Kidney (tissue), 14 donors: Measurements from ENCODE around the gene FPR2. TPM values are rescaled to one million over a fixed set of nuclear protein-coding genes. Genes with fewer than 3 reads are reported as not detected.

ENCODE experiments used
- DNase-seq, 5 donors: peaks; one replicate each; pipeline ENCODE4 v3.0.0-alpha.2; 2013 to 2020
- FAIRE-seq: peaks from 2 replicates; lab custom pipeline; 2012; peaks lifted over from hg19 to GRCh38; lab: Jason Lieb, UNC
- H3K27ac ChIP-seq, 2 donors: one replicate each; pipeline ENCODE4 v1.7.0; 2013; ENCODE audit warnings: low read depth in 2 of 2, low read length in 2 of 2, inconsistent platforms in 1 of 2
- H3K27me3 ChIP-seq: one replicate; pipeline ENCODE4 v1.7.1; 2013; ENCODE audit warnings: low read length, inconsistent platforms; ENCODE audit not compliant: control insufficient read depth, insufficient read depth
- H3K36me3 ChIP-seq, 3 donors: one replicate each; pipeline versions ENCODE4 v1.7.0 to v1.7.1; 2013; ENCODE audit warnings: low read length in 3 of 3, control low read depth in 1 of 3, inconsistent platforms in 1 of 3; ENCODE audit not compliant: insufficient read depth in 3 of 3, control insufficient read depth in 2 of 3
- H3K4me1 ChIP-seq, 3 donors: one replicate each; pipeline versions ENCODE4 v1.7.0 to v1.7.1; 2013; ENCODE audit warnings: low read length in 3 of 3, inconsistent platforms in 1 of 3, low read depth in 1 of 3; ENCODE audit not compliant: control insufficient read depth in 2 of 3, insufficient read depth in 2 of 3
- H3K4me3 ChIP-seq, 3 donors: one replicate each; pipeline versions ENCODE4 v1.7.0 to v1.8.1; 2013; ENCODE audit warnings: low read length in 3 of 3, control low read depth in 1 of 3, inconsistent platforms in 1 of 3
- H3K9ac ChIP-seq, 3 donors: one replicate each; pipeline versions ENCODE4 v1.7.0 to v1.7.1; 2013; ENCODE audit warnings: low read length in 3 of 3, control low read depth in 1 of 3, inconsistent platforms in 1 of 3
- H3K9me3 ChIP-seq, 3 donors: one replicate each; pipeline versions ENCODE4 v1.7.0 to v1.7.1; 2013; ENCODE audit warnings: low read length in 3 of 3, control low read depth in 1 of 3, inconsistent platforms in 1 of 3; ENCODE audit not compliant: control insufficient read depth in 2 of 3, insufficient read depth in 1 of 3
- CTCF ChIP-seq: IDR thresholded peaks from 3 replicates; pipeline ENCODE4 v1.5.1; 2012; ENCODE audit warnings: mild to moderate bottlenecking, moderate library complexity, borderline replicate concordance; ENCODE audit not compliant: insufficient read depth; ENCODE audit errors: extremely low read depth
- intact Hi-C: fragments of 100-400 bp; cut with DNase I; formaldehyde crosslinking; loops from one replicate; pipeline ENCODE4 v1.11.1; 2022
- polyA plus RNA-seq: library from polyadenylated mRNA; stranded (reverse); fragments of 350-450 nt; fragmentation: Illumina TruSeq; extraction: RNeasy Lipid Tissue Mini Kit (QIAGEN cat#74804); gene quantifications from one replicate; pipeline ENCODE4 v1.2.3, GENCODE V29; 2014; ENCODE audit warnings: low read depth, low replicate concordance; ENCODE audit not compliant: insufficient read depth
- total RNA-seq: library from RNA; stranded (reverse); fragmentation: NEBNext Ultra II Directional; extraction: Animal tissue kit (Norgen Biotek cat#: 25700); gene quantifications from one replicate; pipeline ENCODE4 v1.2.1, GENCODE V29; 2021
- donor health status: control.
- donor health status: control.
- donor health status: control.
- donor health status: control.
- donor health status: control.
- donor health status: DM: yes; HTN: yes; CAD: no.
- donor health status: Normal renal cell carcinoma (clear cell type).

Gene FPR2
- total and polyA plus RNA-seq, 2 donors from 2014 or later: 2.3 TPM; not detected in 1

DNA sequence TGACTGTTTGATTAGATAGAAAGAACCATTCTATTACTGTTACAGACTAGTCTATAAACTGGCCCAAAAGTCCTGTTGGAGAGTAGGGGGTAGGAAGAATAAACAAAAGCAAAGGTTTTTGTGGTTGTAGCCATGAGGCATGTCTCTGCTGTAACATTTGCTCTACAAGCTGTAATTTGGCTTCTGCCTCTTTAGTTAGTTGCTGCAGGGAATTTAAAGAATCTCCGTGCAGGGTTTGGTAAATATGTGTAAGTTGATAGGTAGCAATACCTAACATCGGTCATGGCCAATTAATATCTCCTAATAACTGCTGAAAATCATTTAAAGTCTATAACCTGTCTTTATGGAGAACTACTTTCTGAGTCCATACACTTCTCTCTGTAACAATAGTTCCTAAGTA lies 46.9 kb downstream of the FPR2 start:
- DNase-seq: no peak
- H3K27ac ChIP-seq: no peak overlapping the region
- no peak overlapping the region for H3K9ac ChIP-seq
- intact Hi-C loops: no loop called here
- H3K9me3 ChIP-seq: no peaks in the 10 kb centered on the region
- no peak overlapping the region for H3K4me3 ChIP-seq
- TF ChIP-seq CTCF: no peak
- no peaks in the 10 kb centered on the region for H3K27me3 ChIP-seq
- no peak for FAIRE-seq
- no peaks in the 10 kb centered on the region for H3K4me1 ChIP-seq
- no peaks in the 10 kb centered on the region for H3K36me3 ChIP-seq

GRCh38 chr19:51808333-51808986 lies 47.5 kb downstream of the FPR2 start:
- no peaks in the 10 kb centered on the region for H3K27me3 ChIP-seq
- DNase-seq (no peak), FAIRE-seq (no peak)
- intact Hi-C loops: no loop called here
- H3K9ac ChIP-seq: no peak overlapping the region
- no peak overlapping the region for H3K4me3 ChIP-seq
- no peak overlapping the region for H3K27ac ChIP-seq
- H3K36me3 ChIP-seq: no peaks in the 10 kb centered on the region
- H3K9me3 ChIP-seq: no peaks in the 10 kb centered on the region
- TF ChIP-seq CTCF: no peak
- no peaks in the 10 kb centered on the region for H3K4me1 ChIP-seq

DNA sequence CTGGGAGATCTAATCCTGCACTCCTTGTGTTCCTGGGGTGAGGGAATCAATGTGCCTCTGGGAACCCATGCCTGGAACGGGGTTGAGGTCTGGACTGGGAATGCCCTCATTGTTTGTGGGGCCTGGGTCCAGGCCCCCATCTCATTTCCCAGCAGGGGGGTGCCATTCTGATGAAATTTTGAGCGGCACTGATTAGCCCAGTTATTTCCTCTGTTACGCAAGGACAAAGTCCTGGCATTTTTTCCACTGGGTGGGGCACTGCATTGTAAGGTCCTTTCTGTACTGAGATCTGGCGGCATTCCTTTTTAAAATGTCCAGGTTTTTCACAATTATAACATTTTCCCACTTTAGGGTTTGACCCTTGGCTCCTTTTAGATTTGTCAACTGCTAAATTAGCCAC lies 48.8 kb downstream of the FPR2 start:
- TF ChIP-seq CTCF: no peak
- FAIRE-seq: no peak
- Histone ChIP-seq H3K9me3 (no peaks in the 10 kb centered on the region), H3K27me3 (no peaks in the 10 kb centered on the region), H3K36me3 (no peaks in the 10 kb centered on the region), H3K9ac (no peak overlapping the region), H3K27ac (no peak overlapping the region), H3K4me3 (no peak overlapping the region), H3K4me1 (no peaks in the 10 kb centered on the region)
- intact Hi-C loops: no loop called here
- DNase-seq: no peak

GRCh38 chr19:51810223-51810622 lies 49.2 kb downstream of the FPR2 start:
- FAIRE-seq (no peak), DNase-seq (no peak)
- Histone ChIP-seq H3K36me3 (no peaks in the 10 kb centered on the region), H3K27ac (no peak overlapping the region), H3K9ac (no peak overlapping the region), H3K4me3 (no peak overlapping the region), H3K9me3 (no peaks in the 10 kb centered on the region), H3K27me3 (no peaks in the 10 kb centered on the region), H3K4me1 (no peaks in the 10 kb centered on the region)
- no peak for TF ChIP-seq CTCF
- intact Hi-C loops: no loop called here
